Neural crest cell (in vitro differentiated cells): ENCODE results near the gene TCERG1L. TPM values are rescaled to one million over a fixed set of nuclear protein-coding genes. Genes with fewer than 3 reads are reported as not detected.

Source experiments
- DNase-seq: peaks from one replicate; pipeline ENCODE4 v3.0.0; 2021; ENCODE audit warnings: low read depth, mixed read lengths, low spot score
- H3K27ac Mint-ChIP-seq: one replicate; pipeline ENCODE4 v1.8.0; 2021; ENCODE audit warnings: mild to moderate bottlenecking, mixed read lengths; ENCODE audit not compliant: unreplicated experiment
- H3K27me3 Mint-ChIP-seq: 2 replicates; pipeline ENCODE4 v1.8.0; 2021; ENCODE audit warnings: low read depth, mild to moderate bottlenecking, mixed read lengths
- H3K36me3 Mint-ChIP-seq: 2 replicates; pipeline ENCODE4 v1.8.0; 2021; ENCODE audit warnings: low read depth, mild to moderate bottlenecking, mixed read lengths
- H3K4me1 Mint-ChIP-seq: 2 replicates; pipeline ENCODE4 v1.8.0; 2021; ENCODE audit warnings: mixed read lengths
- H3K4me3 Mint-ChIP-seq: one replicate; pipeline ENCODE4 v1.8.0; 2021; ENCODE audit warnings: mild to moderate bottlenecking, mixed read lengths
- H3K9me3 Mint-ChIP-seq: 2 replicates; pipeline ENCODE4 v1.8.0; 2021; ENCODE audit warnings: mixed read lengths
- CTCF ChIP-seq: fragments of 200-600 bp; sonication (generic); conservative IDR thresholded peaks from 2 replicates; pipeline ENCODE4 v1.5.0; 2021; ENCODE audit warnings: antibody characterized with exemption, mild to moderate bottlenecking
- total RNA-seq: library from RNA; stranded (reverse); gene quantifications from 2 replicates; pipeline ENCODE4 v1.2.1, GENCODE V29; 2021

The TCERG1L gene
- total RNA-seq, 1 donor from 2014 or later = 0.96 TPM

- peaks cover 5% of the 10 kb centered on the region for H3K4me1 Mint-ChIP-seq
- H3K4me3 Mint-ChIP-seq = no peak overlapping the region
Measured at GRCh38 chr10:131078131-131078881, 233.2 kb downstream of the TCERG1L start.

GRCh38 chr10:131077724-131078123, 233.8 kb downstream of the TCERG1L start:
- no peak for DNase-seq
- H3K4me3 Mint-ChIP-seq = no peak overlapping the region
- no peaks in the 10 kb centered on the region for H3K9me3 Mint-ChIP-seq
- no peak for TF ChIP-seq CTCF
- no peak overlapping the region for H3K27ac Mint-ChIP-seq
- peaks cover 5% of the 10 kb centered on the region for H3K4me1 Mint-ChIP-seq
- H3K36me3 Mint-ChIP-seq = no peaks in the 10 kb centered on the region
- H3K27me3 Mint-ChIP-seq = no peaks in the 10 kb centered on the region

More at GRCh38 chr10:131078131-131078881, 233.2 kb downstream of the TCERG1L start:
- no peak for DNase-seq
- H3K9me3 Mint-ChIP-seq = no peaks in the 10 kb centered on the region
- no peaks in the 10 kb centered on the region for H3K27me3 Mint-ChIP-seq
- H3K27ac Mint-ChIP-seq = no peak overlapping the region
- H3K36me3 Mint-ChIP-seq = no peaks in the 10 kb centered on the region
- no peak for TF ChIP-seq CTCF

- H3K27me3 Mint-ChIP-seq = no peaks in the 10 kb centered on the region
- DNase-seq = no peak
- peaks cover 5% of the 10 kb centered on the region for H3K4me1 Mint-ChIP-seq
- no peak for TF ChIP-seq CTCF
- H3K4me3 Mint-ChIP-seq = no peak overlapping the region
- H3K36me3 Mint-ChIP-seq = no peaks in the 10 kb centered on the region
- H3K9me3 Mint-ChIP-seq = no peaks in the 10 kb centered on the region
- no peak overlapping the region for H3K27ac Mint-ChIP-seq
Measured at GRCh38 chr10:131077031-131077430, 234.5 kb downstream of the TCERG1L start.

GRCh38 chr10:131076356-131076755, 235.2 kb downstream of the TCERG1L start:
- peaks cover 4% of the 10 kb centered on the region for H3K4me1 Mint-ChIP-seq
- no peaks in the 10 kb centered on the region for H3K9me3 Mint-ChIP-seq
- no peak for TF ChIP-seq CTCF
- no peaks in the 10 kb centered on the region for H3K36me3 Mint-ChIP-seq
- H3K27me3 Mint-ChIP-seq = no peaks in the 10 kb centered on the region
- H3K27ac Mint-ChIP-seq = no peak overlapping the region
- DNase-seq = no peak
- no peak overlapping the region for H3K4me3 Mint-ChIP-seq

- DNase-seq = no peak
Measured at GRCh38 chr10:131075218-131075770, 236.2 kb downstream of the TCERG1L start.

More at GRCh38 chr10:131075218-131075770, 236.2 kb downstream of the TCERG1L start:
- no peak overlapping the region for H3K27ac Mint-ChIP-seq
- H3K36me3 Mint-ChIP-seq = no peaks in the 10 kb centered on the region
- H3K4me1 Mint-ChIP-seq = peaks cover 4% of the 10 kb centered on the region
- no peaks in the 10 kb centered on the region for H3K9me3 Mint-ChIP-seq
- H3K27me3 Mint-ChIP-seq = no peaks in the 10 kb centered on the region
- no peak overlapping the region for H3K4me3 Mint-ChIP-seq
- TF ChIP-seq CTCF = no peak
